GM18867 (cell line): ENCODE measurements around the gene PRKCB.

Experiments
- ATAC-seq: cut with Tn5 transposase; IDR thresholded peaks from one replicate; pipeline ENCODE4 v1.9.1; 2021; ENCODE audit warnings: mild to moderate bottlenecking, moderate library complexity; ENCODE audit not compliant: unreplicated experiment

Gene PRKCB

DNA sequence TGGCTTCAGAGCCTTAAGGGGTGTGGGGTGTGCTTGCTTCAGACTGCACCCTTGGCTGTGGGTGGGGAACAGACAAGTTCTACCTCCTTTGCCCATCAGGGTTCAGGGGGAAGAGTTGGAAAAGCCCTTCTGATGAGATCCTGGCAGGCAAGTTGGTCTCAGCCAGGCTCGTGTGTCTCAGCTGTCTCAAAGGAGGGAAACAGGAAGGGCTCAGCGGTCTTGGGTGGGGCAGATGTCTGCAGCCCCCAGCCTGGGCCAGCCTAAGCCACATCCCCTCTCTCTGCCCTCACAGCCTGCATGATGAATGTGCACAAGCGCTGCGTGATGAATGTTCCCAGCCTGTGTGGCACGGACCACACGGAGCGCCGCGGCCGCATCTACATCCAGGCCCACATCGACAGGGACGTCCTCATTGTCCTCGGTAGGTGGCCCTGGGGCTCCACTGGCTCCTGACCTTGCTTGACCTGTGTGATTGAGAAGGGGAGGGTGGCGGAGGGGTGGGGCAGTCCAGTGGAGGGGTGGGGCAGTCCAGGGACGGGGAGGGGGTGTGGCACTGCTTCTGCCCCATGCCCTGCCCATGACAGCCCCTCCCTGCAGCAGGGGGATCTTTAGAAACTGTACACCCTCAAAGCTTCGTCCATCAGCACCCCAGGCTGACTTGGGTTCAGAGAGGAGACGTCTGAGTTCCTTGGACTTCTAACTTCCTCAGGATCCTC, 199.5 kb downstream of the PRKCB start:
- ATAC-seq: no peak

GRCh38 chr16:24036038-24036543, 200.3 kb downstream of the PRKCB start:
- ATAC-seq: no peak

GRCh38 chr16:24036614-24037013, 200.8 kb downstream of the PRKCB start:
- ATAC-seq: no peak

- ATAC-seq: no peak
Measured at GRCh38 chr16:24037335-24037734, 201.6 kb downstream of the PRKCB start.

DNA sequence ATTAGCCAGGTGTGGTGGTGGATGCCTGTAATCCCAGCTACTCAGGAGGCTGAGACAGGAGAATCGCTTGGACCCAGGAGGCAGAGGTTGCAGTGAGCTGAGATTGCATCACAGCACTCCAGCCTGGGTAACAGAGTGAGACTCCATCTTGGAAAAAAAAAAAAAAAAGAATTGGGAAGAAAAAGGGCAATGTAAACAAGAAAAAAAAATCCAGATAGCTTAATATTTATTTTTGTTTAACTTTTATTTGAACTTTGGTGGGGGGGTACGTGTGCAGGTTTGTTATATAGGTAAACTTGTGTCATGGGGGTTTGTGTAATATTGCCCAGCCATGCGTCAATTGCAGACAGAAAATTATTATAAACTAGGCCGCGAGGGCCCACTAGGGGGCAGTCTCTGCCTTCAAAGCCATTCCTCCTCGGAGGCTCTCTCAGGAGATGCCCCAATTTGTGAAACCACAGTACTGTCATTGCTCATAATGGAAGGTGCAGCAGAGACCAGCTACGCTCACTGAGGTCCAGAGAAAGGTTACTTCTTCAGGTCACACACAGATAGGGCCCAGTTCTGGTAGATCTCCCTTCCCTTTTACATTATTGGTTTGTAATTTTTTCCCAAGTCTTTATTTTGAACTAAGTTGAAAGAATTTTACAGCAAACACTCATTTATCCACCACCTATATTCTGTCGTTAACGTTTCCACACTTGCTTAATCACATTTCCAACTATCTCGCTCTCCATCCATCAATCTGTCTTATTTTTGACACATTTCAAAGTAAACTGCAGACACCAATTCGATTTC, 206.2 kb downstream of the PRKCB start:
- ATAC-seq: peak; percentile 78

- ATAC-seq: no peak
Measured at GRCh38 chr16:24044467-24044866, 208.7 kb downstream of the PRKCB start.

DNA sequence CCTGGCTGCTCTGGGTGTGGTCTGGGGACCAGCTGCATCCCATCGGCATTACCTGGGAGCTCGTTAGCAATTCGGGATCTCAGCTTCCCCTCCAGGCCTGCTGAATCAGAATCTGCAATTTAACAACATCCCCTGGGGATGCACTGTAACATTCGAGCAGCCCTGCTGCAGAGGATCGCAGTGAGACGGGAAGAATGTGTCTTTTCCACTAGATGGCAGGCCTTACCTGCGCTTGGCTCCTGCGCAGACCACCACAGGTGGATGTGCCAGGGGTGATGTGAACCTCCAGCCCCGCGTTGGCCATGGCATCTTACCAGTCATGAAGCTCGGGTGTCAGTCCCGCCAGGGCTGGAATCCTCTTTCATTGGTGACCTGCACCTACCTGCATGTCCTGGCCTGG, 209.9 kb downstream of the PRKCB start:
- ATAC-seq: no peak

DNA sequence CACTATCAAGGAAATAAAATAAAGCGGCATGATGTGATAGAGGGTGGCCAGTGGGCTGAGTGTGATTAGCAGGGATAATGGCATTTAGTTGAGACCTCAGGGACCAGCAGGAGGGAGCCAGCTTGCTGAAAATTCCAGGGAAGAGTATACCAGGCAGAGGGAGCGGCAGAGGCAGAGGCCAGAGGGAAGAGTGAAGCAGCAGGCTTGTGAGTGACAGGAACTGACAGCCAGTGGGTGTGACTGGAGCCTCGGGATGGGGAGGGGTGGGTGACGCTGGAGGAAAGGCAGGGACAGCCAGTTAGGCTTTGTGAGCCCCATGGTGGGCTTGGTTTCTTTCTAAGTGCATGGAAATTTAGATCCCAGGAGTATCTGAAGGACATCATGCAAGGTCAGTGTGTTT, 210.7 kb downstream of the PRKCB start:
- no peak for ATAC-seq

GRCh38 chr16:24049113-24049512, 213.3 kb downstream of the PRKCB start:
- ATAC-seq: no peak

DNA sequence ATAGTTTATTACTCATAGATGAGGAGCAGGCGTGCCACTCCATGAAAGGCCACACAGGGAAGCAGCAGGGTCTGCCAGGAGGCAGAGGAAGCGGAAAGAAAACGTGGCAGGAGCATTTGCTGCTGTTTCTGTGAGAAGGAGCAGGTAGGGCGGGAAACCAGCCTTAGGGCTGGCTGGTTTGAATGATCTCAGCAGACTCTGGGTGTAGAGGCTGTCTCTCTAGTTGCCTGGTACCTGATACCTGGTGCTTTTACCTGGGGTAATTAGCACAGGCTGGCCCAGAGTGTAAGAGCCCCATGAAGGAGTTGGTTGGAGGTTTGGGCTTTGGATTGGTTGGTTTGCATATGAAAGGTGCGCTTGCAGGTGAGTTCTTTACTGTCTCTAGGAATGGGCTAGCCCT, 215.3 kb downstream of the PRKCB start:
- no peak for ATAC-seq

DNA sequence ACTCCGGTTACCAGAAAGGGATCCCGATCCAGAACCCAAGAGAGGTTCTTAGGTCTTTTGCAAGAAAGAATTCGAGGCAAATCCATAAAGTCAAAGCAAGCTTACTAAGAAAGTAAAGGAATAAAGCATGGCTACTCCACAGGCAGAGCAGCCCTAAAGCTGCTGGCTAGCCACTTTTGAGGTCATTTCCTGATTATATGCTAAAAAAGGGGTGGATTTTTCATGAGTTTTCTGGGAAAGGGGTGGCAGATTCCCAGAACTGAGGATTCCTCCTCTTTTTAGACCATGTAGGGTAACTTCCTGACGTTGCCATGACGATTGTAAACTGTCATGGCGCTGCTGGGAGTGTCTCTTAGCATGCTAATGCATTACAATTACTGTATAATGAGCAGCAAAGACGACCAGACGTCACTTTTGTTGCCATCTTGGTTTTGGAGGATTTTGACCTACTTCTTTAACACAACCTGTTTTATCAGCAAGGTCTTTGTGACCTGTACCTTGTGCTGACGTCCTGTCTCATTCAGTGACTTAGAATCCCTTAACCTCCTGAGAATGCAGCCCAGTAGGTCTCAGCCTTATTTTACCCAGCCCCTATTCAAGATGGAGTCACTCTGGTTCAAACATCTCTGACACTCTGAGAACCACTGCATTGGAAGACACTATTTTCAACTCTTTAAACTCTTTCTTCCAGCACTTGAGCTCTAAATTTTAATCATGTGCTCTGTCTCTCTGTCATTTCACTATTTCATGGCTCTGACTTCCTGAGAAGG, 216.7 kb downstream of the PRKCB start:
- ATAC-seq: no peak

GRCh38 chr16:24053099-24053946, 217.5 kb downstream of the PRKCB start:
- no peak for ATAC-seq

DNA sequence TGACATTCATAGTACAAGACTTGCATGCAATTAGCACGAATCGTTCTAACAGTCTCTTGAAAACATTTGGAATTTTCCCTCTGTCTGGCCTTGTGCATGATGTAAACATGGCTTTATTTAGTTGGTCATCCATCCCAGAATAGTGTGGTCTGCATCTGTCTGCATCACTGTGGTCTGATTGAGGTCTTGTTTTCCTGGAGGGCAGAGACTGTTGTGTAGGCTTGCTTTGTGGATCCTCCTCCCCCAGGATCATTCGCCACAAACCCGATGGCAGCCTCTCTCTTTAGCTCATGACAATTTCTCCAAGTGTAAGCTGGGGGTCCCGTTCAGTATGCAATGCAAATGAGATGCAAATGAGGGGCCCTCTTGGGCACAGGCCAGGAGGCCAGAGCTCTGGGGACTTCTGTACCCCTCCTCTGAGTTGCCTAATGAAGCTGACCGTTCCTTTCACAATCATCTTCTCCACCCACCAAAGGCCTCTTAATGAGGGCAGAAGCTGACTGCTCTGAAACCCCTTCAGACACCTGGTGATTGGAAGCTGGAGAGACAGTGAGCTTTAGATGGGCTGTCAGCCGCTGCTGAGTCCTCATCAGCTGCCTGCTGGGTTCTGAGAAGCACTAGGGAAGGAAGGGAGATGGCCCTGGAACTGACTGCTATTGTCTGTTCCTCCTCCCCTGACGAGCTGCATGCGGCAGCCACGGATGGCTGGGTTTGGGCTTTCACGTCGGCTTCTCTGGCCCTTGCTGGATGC, 219.1 kb downstream of the PRKCB start:
- ATAC-seq: no peak

GRCh38 chr16:24062270-24062817, 226.6 kb downstream of the PRKCB start:
- ATAC-seq: no peak

DNA sequence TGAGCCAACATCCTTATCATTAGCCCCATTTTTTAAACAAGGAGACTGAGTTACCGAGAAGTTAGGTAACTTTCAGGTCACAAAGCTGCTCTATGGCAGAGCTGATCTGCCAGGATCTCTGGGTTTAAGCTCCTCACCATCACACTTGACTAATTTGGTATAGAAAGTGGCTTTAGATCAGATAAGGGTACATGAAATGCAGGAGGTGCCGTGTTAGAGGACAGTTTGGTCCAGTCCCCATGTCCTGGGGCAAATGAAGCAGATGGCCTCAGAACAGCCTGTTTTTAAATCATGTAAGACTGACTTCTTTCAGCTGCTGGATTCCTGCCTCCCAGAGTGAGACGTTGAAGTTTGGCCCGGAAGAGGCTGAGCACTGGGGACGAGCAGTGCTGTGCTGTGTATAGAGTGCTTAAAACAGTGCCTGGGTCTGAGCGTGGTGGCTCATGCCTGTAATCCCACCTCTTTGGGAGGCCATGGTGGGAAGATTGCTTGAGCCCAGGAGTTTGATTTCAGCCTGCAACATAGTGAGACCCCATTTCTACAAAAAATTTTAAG, 233.3 kb downstream of the PRKCB start:
- ATAC-seq: no peak

DNA sequence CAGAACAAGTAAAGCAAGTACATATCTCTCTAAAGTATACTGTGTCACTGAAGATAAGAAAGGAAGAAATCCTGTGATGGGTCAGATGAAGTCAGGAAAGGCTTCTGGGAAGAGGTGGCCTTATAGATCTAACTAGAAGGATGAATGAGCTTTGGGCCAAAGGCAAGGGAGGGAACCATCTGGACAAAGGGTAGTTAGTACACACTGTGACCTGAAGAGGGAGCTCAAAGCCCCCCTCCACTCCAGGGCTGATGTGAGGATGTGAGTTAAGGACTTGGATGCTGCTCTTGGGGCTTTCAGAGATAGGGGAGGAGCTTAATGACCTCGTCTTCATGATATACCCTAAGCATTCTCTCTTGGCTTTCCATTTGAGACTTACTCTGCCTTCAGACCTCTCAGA, 235.1 kb downstream of the PRKCB start:
- peak; percentile 60 for ATAC-seq

GRCh38 chr16:24071666-24072360, 236.0 kb downstream of the PRKCB start:
- no peak for ATAC-seq

DNA sequence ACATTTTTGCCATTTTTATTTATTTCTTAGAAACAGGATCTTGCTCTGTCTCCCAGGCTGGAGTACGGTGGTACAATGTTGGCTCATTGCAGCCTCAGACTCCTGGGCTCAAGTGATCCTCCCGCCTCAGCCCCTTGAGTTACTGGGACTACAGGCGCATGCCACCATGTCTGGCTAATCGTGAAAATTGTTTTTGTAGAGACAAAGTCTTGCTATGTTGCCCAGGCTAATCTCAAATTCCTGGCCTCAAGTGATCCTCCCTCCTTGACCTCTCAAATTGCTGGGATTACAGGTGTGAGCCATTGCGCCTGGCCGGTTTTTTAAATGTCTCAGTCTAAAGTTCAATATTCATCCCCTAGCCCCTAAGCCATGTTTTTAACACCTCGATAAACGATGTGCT, 237.5 kb downstream of the PRKCB start:
- ATAC-seq: no peak

DNA sequence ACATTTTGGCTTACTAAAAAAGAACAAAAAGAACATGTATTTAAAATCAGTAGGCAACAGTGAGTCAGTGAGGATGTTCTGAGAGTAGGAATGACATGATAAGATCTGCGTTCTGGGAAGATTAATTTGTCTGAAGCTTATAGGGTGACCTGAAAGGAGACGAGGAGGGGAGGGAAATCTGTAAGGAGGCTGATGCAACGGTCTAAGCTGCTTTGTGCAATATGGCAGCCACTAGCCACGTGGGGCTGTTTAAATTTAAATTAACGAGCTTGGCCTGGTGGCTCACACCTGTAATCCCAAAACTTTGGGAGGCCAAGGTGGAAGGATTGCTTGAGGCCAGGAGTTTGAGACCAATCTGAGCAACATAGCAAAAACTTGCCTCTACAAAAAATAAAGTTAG, 238.8 kb downstream of the PRKCB start:
- no peak for ATAC-seq
